MCF 10A (cell line): ENCODE results near the gene RBBP7. TPM values are rescaled to one million over a fixed set of nuclear protein-coding genes. Genes with fewer than 3 reads are reported as not detected.

Experiments used
- BruUV-seq: library from RNA; stranded (reverse); fragments of 400-500 nt; replicated peaks from 2 replicates; lab custom pipeline; 2021; lab: Mats Ljungman, UMichigan
- CTCF ChIA-PET: fragments of 300-600 bp; sonication (Branson Sonifier 250); formaldehyde crosslinking; extraction: SDS; loops from one replicate; lab custom pipeline; 2021; ENCODE audit warnings: antibody characterized with exemption, inconsistent platforms; lab: Yijun Ruan, JAX
- POLR2A ChIA-PET: fragments of 300-600, 350-650 bp; sonication (Branson Sonifier 250); formaldehyde crosslinking; extraction: SDS; loops from one replicate; lab custom pipeline; 2020; ENCODE audit warnings: antibody characterized with exemption, inconsistent platforms; lab: Yijun Ruan, JAX
- DNase-seq: peaks from one replicate; pipeline ENCODE4 v3.0.0-alpha.2; 2018; ENCODE audit not compliant: unreplicated experiment
- H3K27ac Mint-ChIP-seq: one replicate; pipeline ENCODE4 v1.8.0; 2022; ENCODE audit warnings: mild to moderate bottlenecking, low read depth, mixed read lengths; ENCODE audit not compliant: unreplicated experiment
- H3K27me3 Mint-ChIP-seq: one replicate; pipeline ENCODE4 v1.8.0; 2022; ENCODE audit warnings: mixed read lengths; ENCODE audit not compliant: insufficient read depth, unreplicated experiment
- H3K36me3 Mint-ChIP-seq: one replicate; pipeline ENCODE4 v1.8.0; 2022; ENCODE audit warnings: mild to moderate bottlenecking, moderate library complexity, mixed read lengths; ENCODE audit not compliant: insufficient read depth, unreplicated experiment
- H3K4me1 Mint-ChIP-seq: one replicate; pipeline ENCODE4 v1.8.0; 2022; ENCODE audit warnings: mixed read lengths; ENCODE audit not compliant: insufficient read depth, unreplicated experiment
- H3K4me3 Mint-ChIP-seq: one replicate; pipeline ENCODE4 v1.8.0; 2022; ENCODE audit warnings: mild to moderate bottlenecking, moderate library complexity, mixed read lengths; ENCODE audit not compliant: unreplicated experiment
- H3K9me3 Mint-ChIP-seq: one replicate; pipeline ENCODE4 v1.8.0; 2022; ENCODE audit warnings: mixed read lengths; ENCODE audit not compliant: unreplicated experiment
- intact Hi-C: fragments of 100-400 bp; cut with micrococcal nuclease; formaldehyde crosslinking; loops from 2 replicates; pipeline ENCODE4 v1.14.1; 2022
- total RNA-seq: library from RNA; stranded (reverse); gene quantifications from 2 replicates; pipeline ENCODE4 v1.2.3, GENCODE V29; 2022
- TF ChIP-seq, protein P1 (sequence below): fragments of 200-600 bp; IDR thresholded peaks from one replicate; pipeline ENCODE4 v1.8.0; 2022; ENCODE audit warnings: antibody characterized with exemption, mild to moderate bottlenecking; ENCODE audit not compliant: unreplicated experiment

The RBBP7 gene
- total RNA-seq, 1 experiment from 2014 or later = 95.2 TPM

DNA sequence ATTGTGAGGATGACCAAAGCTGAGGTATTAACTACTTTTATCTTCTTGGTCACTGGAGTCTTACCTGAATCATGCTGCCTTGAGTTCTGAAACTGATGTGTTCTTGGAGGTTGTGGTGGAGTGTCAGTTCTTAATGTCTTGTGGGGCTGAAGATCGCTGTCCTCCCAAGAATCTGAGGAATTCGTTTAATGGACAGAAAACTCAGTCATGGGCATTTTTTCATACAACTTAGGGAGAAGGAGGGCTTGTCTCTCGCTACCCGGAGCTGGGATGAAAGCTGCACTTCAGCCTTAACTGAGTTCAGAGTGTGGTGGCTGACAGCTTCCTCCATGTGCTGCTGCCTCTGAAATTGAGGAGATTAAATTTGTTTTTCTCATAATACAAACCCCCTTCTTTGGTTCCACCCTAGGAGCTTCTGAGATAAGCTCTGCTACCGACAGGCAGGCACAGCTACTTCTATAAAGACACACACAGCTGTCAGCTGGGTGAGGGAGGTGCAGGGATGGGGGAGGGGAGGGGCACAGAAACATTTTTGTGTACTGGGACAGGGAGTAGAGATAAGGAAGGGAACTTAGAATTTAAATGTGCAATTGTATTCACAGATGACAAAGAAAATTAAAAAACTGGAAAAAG lies 30.8 kb downstream of the RBBP7 start:
- H3K27me3 Mint-ChIP-seq = no peaks in the 10 kb centered on the region
- ChIA-PET POLR2A (interaction anchor here (0.7 to 2.4 kb wide), 7 partner anchors 8 to 99 kb away, joined by 3 to 31 read pairs (median 3); partner anchors contain the start of gene RBBP7), CTCF (interaction anchor here (0.6 to 5.6 kb wide), 6 partner anchors 12 to 863 kb away, joined by 3 to 41 read pairs (median 4); no protein-coding TSS in a partner anchor)
- H3K36me3 Mint-ChIP-seq = peaks cover 64% of the 10 kb centered on the region
- no peak overlapping the region for H3K4me3 Mint-ChIP-seq
- intact Hi-C loops = no loop called here
- peaks cover 15% of the 10 kb centered on the region for H3K4me1 Mint-ChIP-seq
- no peak for DNase-seq
- H3K27ac Mint-ChIP-seq = no peak overlapping the region
- no TSS peak for BruUV-seq
- no peaks in the 10 kb centered on the region for H3K9me3 Mint-ChIP-seq
- TF ChIP-seq, protein P1, sequence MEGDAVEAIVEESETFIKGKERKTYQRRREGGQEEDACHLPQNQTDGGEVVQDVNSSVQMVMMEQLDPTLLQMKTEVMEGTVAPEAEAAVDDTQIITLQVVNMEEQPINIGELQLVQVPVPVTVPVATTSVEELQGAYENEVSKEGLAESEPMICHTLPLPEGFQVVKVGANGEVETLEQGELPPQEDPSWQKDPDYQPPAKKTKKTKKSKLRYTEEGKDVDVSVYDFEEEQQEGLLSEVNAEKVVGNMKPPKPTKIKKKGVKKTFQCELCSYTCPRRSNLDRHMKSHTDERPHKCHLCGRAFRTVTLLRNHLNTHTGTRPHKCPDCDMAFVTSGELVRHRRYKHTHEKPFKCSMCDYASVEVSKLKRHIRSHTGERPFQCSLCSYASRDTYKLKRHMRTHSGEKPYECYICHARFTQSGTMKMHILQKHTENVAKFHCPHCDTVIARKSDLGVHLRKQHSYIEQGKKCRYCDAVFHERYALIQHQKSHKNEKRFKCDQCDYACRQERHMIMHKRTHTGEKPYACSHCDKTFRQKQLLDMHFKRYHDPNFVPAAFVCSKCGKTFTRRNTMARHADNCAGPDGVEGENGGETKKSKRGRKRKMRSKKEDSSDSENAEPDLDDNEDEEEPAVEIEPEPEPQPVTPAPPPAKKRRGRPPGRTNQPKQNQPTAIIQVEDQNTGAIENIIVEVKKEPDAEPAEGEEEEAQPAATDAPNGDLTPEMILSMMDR = no peak

DNA sequence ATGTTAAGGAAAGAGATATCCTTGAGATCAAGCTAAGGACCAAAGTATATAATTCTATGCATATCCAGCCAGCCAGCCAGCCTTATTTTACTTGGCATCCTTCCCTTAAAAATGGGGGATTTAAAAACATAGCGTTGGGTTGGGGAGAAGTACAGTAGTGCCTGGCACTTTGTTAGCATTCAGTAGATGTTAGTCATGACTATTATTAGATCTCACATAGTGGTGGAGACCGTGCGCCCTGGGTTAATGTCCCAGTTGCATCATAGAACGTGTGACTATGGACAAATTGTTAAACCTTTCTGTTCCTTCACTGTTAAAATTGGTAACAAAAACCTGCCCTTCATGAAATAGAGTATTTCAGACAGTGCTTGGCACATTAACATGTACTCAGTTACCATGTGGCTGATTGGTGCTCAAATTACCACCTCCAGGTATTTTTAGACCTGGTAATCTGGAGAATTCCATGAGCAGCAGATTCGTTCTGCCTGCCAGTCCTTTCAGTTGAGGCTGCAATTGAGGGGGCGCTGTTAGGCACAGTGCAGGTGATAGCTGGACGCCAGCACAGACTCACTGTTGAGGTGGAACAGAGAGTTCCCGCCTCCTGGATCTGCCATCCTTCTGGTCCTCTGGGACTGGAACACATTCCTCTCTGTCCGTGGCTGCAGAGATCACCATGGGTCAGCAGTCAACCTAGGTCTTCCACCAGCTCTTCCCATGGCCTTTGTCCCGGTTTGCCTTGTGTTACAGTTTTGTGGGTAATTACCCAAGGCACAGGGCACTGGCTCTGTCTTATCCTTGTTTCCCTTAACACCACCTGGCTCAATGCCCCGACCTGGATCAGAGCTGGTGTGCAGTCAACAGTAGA lies 31.7 kb downstream of the RBBP7 start:
- H3K36me3 Mint-ChIP-seq = peaks cover 66% of the 10 kb centered on the region
- TF ChIP-seq, protein P1 = no peak

DNA sequence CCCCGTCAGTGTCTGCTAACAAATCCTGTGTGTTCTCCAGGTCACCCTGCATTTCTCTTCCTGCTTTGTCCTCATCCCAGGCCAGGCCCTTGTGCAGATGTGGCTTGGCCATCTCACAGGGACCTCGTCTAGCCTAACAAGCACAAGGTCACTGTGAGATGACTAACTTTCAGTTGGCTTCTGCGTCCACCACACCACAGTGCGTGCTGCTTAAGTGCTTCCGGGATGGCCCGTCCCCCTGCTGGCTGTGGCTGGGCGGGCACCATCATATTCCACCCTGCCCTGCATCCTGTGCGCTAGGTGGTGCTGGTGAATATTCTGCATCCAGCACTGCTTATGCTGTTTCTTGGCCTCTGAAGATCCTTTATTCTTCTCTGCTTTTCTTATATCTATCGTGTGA lies 33.8 kb downstream of the RBBP7 start:
- POLR2A ChIA-PET = interaction anchor here (0.6 kb wide), 1 partner anchor 8 kb away, joined by 4 read pairs; no protein-coding TSS in a partner anchor
- intact Hi-C loops = no loop called here

More for the DNA sequence above, 31.7 kb downstream of the RBBP7 start:
- intact Hi-C loops = no loop called here
- BruUV-seq = no TSS peak
- H3K4me1 Mint-ChIP-seq = peaks cover 15% of the 10 kb centered on the region
- H3K27ac Mint-ChIP-seq = no peak overlapping the region
- DNase-seq = peak; percentile 87
- H3K27me3 Mint-ChIP-seq = no peaks in the 10 kb centered on the region
- ChIA-PET CTCF (interaction anchor here (0.5 to 5.6 kb wide), 6 partner anchors 11 to 864 kb away, joined by 3 to 41 read pairs (median 4); no protein-coding TSS in a partner anchor), POLR2A (interaction anchor here (0.7 to 2.4 kb wide), 5 partner anchors 10 to 51 kb away, joined by 3 to 31 read pairs (median 5); partner anchors contain the start of gene RBBP7)
- H3K9me3 Mint-ChIP-seq = no peaks in the 10 kb centered on the region
- no peak overlapping the region for H3K4me3 Mint-ChIP-seq

More for the DNA sequence above, 33.8 kb downstream of the RBBP7 start:
- DNase-seq = no peak
- CTCF ChIA-PET = interaction anchor here (1.0 to 5.6 kb wide), 3 partner anchors 9 to 210 kb away, joined by 6 to 41 read pairs (median 6); no protein-coding TSS in a partner anchor
- Mint-ChIP-seq H3K9me3 (no peaks in the 10 kb centered on the region), H3K27ac (no peak overlapping the region), H3K36me3 (peaks cover 62% of the 10 kb centered on the region), H3K4me1 (peaks cover 15% of the 10 kb centered on the region), H3K4me3 (no peak overlapping the region), H3K27me3 (no peaks in the 10 kb centered on the region)
- BruUV-seq = no TSS peak
- TF ChIP-seq, protein P1 = peak; percentile 9
